ENCODE results near the gene GALNT10.

The GALNT10 gene

DNA sequence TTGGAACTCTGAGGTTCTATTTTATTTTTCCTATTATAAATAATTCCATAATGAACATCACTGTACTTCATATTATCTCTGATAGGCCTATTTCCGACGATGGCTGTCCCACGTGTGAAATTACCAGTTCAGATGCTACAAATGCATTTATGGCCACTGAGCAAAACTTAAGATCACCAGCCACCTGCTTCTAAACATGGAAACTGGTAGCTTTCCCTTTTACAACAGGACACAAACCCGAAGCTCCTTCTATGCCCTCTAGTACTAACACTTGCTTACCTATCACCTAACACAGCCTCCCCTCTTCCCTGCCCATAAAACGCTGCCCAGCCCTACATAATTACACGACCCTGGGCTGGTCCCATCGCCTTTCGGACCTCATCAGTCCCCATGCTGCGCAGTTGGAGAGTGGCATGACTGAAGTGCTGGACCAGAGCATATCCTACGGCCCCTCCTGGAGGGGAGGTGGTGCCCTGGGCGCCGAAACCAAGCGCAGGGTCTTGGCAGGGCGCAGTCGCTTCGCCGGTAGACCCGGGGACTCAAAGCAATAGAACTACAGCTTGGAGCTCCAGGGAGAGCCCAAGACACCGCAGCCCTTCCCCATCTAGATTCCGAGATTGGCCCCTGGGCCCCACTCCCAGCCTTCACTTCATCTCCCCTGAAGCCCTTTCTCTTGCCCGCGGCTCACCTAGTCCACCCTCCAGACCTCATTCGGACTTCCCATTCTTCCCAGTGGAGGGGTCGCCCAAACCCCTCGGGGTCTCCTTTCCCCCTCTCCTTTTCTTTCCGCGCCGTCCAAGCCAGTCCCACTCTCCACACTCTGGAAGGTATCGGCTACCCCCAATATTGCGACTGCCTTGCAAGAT lies 254.3 kb downstream of the GALNT10 start:
- peak overlapping the region; percentile 97 for H3K4me3 ChIP-seq (ENCODE audit: low read length)
- peak; percentile 20 for DNase-seq (ENCODE audit: low read depth)
- no peak for TF ChIP-seq CTCF (IDR thresholded peaks at IDR 0.05; ENCODE audit: insufficient read depth, low read depth, low read length, missing control alignments)

- TF ChIP-seq CTCF (IDR thresholded peaks at IDR 0.05; ENCODE audit: insufficient read depth, low read depth, low read length, missing control alignments): no peak
These were observed 255.1 kb downstream of the GALNT10 start, which contains the start of gene SAP30L for GRCh38 chr5:154445422-154446194. Gene SAP30L (plus strand): TSS chr5:154445997. CDS start chr5:154446605, 608 bp downstream.

GRCh38 chr5:154446195-154447088 lies 255.9 kb downstream of the GALNT10 start:
- no peak for TF ChIP-seq CTCF (IDR thresholded peaks at IDR 0.05; ENCODE audit: insufficient read depth, low read depth, low read length, missing control alignments)
- DNase-seq (ENCODE audit: low read depth): peak; percentile 63
- peak overlapping the region; percentile 63 for H3K4me3 ChIP-seq (ENCODE audit: low read length)

More at GRCh38 chr5:154445422-154446194, 255.1 kb downstream of the GALNT10 start, which contains the start of gene SAP30L:
- peak within 1 kb of the TSS; percentile 97 for H3K4me3 ChIP-seq (ENCODE audit: low read length)
- DNase-seq (ENCODE audit: low read depth): peak; percentile 94

DNA sequence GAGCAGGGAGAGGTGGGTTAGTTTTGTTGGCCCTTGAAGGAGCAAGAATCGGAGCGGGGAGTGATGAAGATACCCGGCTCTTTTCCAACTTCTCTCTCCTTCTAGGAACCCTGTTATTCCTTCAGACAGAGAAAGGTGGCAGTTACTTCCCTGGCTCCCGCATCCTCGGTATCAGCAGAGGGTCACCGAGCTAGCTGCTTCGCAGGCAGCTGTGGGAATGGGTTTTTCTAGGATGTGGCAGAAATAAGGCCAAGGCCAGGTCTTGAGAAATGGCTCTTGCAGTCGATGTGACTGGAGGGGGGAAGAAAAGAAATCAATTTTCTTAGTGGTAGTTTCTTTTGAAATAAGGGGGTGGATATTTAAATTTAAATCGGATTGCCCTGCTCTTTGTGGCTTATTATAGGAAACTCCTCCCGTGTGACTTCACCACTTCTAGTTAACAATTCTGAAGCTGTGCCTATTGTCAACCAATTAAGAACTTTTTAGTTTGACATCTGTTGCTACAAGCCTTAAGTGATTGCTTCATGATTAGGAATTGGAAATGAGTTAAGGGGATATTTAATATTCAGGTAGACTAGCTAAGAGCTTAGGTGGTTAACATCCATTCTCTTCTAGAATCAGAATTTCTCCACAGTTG lies 256.7 kb downstream of the GALNT10 start:
- H3K4me3 ChIP-seq (ENCODE audit: low read length): peak overlapping the region; percentile 63
- no peak for TF ChIP-seq CTCF (IDR thresholded peaks at IDR 0.05; ENCODE audit: insufficient read depth, low read depth, low read length, missing control alignments)
- DNase-seq (ENCODE audit: low read depth): no peak

- TF ChIP-seq CTCF (IDR thresholded peaks at IDR 0.05; ENCODE audit: insufficient read depth, low read depth, low read length, missing control alignments): no peak
- no peak for DNase-seq (ENCODE audit: low read depth)
- no peak overlapping the region for H3K4me3 ChIP-seq (ENCODE audit: low read length)
These were observed 259.3 kb downstream of the GALNT10 start for GRCh38 chr5:154449786-154450185.

DNA sequence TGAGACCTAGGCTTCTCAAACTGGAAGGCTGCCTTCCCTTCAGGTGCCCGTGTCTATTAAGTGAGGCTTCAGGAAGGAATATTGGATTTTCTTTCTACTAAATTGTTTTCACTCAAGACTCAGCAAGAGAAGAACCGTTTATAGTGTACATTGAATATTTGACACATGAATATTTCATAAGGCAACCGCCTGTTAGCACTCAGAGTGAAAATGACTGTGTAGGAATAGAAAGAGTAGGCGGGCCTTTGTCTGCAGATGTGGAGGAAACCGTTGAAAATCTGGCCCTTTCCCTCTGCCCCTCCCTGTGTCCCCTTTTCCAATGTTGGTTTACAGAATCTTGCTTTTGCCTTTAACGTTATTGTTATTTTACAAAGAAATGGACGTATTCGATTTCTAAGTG lies 261.4 kb downstream of the GALNT10 start:
- TF ChIP-seq CTCF (IDR thresholded peaks at IDR 0.05; ENCODE audit: insufficient read depth, low read depth, low read length, missing control alignments): no peak
- H3K4me3 ChIP-seq (ENCODE audit: low read length): no peak overlapping the region
- no peak for DNase-seq (ENCODE audit: low read depth)
